GM19238 (cell line): ENCODE measurements around the gene LRP8.
"Not testable (repeated sequence)": the region's sequence is repeated elsewhere in the genome, so short reads cannot be mapped to it uniquely, and the experiment has no call there.

Experiments used
- DNase-seq: peaks from one replicate; pipeline ENCODE4 v3.0.0; 2011; ENCODE audit warnings: low spot score; ENCODE audit not compliant: insufficient read length

The LRP8 gene

GRCh38 chr1:53219711-53220110 lies 108.2 kb downstream of the LRP8 start:
- no peak for DNase-seq

- DNase-seq = no peak
These were observed 109.7 kb downstream of the LRP8 start for GRCh38 chr1:53218201-53218600.

DNA sequence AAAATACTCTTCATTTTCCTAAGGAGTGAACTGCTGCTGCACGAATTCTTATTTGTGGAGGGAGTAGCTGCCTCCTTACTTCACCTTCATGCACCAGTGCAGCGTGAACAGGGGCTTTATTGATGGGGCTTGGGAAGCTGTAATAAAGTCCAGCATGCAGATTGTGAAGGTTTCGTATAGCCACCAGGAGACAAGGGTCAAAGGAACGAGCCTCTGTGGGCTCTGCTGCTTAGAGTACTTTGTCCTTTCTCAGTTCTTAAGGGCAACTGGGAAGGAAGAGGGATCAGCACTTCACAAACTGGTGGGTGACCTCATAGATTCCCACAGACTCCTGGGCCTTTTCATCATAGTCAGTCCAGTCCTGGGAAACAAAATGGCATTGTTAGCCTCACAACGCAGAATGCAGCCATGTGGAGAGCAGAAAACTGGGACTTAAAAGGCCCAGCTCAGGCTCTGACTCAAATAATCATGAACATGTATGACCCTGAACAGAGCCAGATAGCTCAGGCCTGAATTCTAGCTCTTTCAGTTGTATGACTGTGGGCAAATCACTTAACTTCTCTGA lies 113.4 kb downstream of the LRP8 start:
- no peak for DNase-seq

DNA sequence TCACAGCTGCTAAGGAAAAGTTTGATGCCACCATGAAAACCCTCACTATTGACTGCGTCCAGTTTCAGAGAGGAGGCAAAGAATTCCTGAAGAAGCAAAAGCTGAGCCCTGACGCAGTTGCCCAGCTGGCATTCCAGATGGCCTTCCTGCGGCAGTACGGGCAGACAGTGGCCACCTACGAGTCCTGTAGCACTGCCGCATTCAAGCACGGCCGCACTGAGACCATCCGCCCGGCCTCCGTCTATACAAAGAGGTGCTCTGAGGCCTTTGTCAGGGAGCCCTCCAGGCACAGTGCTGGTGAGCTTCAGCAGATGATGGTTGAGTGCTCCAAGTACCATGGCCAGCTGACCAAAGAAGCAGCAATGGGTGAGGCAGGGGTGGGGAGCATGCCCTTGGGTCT lies 116.9 kb downstream of the LRP8 start:
- DNase-seq = no peak

DNA sequence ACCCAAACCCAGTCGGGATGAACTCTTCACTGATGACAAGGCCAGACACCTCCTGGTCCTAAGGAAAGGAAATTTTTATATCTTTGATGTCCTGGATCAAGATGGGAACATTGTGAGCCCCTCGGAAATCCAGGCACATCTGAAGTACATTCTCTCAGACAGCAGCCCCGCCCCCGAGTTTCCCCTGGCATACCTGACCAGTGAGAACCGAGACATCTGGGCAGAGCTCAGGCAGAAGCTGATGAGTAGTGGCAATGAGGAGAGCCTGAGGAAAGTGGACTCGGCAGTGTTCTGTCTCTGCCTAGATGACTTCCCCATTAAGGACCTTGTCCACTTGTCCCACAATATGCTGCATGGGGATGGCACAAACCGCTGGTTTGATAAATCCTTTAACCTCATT lies 117.5 kb downstream of the LRP8 start:
- no peak for DNase-seq

DNA sequence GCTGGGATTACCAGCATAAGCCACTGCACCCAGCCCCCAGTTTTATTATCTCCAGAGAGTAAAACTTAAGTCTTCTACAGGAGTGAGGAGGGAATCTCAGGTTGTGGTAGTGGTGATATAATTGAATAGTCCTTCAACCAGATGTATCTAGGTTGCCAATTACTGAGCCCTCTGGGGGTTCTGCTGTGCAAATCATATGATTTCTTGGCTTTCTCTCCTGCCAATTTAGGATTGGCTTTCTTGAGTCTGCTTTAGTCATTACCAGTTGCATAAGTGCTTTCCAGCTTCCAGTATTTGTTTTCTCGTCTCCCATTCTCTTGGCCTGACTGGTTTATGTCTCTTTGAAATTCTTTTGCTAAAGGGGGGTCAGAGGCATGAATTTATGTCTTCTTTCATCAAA lies 120.1 kb downstream of the LRP8 start:
- no peak for DNase-seq

DNA sequence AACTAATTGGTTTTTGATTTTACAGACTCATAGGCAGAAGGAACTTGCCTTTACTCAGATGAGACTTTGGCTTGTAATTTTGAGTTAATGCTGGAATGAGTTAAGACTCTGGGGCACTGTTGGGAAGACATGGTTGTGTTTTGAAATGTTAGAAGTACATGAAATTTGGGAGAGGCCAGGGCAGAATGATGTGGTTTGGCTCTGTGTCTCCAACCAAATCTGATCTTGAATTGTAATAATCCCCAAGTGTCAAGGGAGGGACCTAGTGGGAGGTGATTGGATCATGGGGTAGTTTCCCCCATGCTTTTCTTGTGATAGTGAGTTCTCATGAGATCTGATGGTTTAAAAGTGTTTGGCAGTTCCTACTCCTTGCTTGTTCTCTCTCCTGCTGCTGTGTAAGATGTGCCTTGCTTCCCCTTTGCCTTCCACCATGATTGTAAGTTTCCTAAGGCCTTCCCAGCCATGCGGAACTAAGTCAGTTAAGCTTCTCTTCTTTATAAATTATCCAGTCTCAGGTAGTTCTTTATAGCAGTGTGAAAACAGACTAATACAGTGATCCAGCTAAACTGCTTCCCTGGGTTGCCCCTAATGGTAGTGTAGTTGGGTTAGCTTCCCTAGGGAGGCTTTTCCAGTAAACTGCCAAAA lies 121.0 kb downstream of the LRP8 start:
- DNase-seq = no peak

DNA sequence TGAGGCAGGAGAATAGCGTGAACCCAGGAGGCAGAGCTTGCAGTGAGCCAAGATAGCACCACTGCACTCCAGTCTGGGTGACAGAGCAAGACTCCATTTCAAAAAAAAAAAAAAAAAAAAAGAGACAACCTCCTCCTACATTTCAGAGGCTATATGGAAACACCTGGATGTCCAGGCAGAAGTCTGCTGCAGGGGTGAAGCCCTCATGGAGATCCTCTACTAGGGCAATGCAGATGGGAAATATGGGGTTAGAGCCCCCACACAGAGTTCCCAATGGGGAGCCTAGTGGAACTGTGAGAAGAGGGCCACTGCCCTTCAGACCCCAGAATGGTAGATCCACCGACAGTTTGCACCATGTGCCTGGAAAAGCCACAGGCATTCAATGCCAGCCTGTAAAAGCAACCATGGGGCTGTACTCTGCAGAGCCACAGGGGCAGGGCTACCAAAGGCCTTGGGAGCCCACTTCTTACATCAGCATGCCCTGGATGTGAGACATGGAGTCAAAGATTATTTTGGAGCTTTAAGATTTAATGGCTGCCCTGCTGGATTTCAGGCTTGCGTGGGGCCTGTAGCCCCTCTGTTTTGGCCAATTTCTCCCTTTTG lies 121.7 kb downstream of the LRP8 start:
- not testable (repeated sequence) for DNase-seq

- not testable (repeated sequence) for DNase-seq
These were observed 122.4 kb downstream of the LRP8 start for GRCh38 chr1:53205496-53205895.

DNA sequence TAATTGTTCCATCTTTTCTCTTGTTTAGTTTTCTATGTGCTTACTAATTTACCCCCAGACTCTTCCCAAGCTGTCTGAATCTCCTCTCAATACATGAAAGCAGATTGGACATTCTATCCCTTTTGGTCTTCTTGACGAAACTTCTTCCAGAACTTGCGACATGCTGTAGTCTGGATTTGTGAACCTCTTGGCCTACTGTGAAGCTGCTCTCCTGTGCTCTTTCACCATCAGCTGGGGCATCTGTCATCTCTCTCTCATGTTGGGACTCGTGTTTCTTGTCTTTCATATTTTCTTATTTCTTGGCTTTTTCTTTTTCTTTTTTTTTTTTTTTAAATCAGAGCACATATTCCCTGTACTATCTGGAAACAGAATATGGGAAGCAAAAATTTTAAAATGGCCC lies 124.4 kb downstream of the LRP8 start:
- DNase-seq = no peak

DNA sequence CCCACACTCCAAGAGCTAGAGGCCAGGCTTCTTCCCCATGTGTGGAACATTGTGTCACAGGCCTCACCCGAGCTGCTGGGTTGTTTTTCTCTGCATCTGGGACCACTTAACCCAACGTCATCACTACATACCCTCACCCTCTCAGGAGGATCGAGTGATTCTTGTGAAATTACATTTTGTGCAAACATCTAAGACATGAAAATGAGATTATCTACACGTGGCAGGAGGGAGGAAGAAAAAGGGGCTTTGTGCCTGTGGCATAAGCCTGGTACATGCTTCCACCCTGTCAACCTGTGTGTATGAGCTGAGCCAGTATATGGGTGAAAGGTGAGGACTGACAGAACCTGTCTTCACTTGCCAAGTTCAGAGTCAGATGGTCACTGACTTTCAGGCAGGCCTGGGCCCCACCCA lies 129.6 kb downstream of the LRP8 start:
- no peak for DNase-seq

- no peak for DNase-seq
These were observed 130.3 kb downstream of the LRP8 start for GRCh38 chr1:53197291-53198200.

GRCh38 chr1:53196485-53197290 lies 131.2 kb downstream of the LRP8 start, which contains the start of gene CPT2:
Gene CPT2 (plus strand): TSS chr1:53196824. CDS start chr1:53196944, 120 bp downstream.
- peak; percentile 99 for DNase-seq

DNA sequence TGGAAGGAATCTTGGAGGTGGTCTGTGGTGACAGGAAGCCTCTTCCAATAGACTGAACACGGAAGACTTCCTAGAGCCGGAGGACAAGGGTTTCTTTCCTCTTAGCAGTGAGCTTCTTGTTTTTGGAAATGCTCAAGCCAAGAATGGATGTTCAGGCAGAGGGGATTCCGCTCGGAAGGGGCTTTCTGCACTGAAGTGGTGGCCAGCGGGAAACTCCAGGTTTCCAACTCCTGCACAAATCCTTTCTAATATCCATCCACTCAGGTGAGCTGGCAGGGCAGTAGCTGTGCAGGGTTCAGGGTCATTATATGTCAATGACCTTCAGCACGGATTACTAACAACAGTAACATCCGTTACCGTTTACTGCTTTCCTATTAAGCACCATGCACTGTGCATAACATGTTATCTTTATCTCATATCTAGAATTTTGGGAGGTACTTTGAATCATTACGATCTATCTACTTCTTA lies 131.8 kb downstream of the LRP8 start:
- no peak for DNase-seq

DNA sequence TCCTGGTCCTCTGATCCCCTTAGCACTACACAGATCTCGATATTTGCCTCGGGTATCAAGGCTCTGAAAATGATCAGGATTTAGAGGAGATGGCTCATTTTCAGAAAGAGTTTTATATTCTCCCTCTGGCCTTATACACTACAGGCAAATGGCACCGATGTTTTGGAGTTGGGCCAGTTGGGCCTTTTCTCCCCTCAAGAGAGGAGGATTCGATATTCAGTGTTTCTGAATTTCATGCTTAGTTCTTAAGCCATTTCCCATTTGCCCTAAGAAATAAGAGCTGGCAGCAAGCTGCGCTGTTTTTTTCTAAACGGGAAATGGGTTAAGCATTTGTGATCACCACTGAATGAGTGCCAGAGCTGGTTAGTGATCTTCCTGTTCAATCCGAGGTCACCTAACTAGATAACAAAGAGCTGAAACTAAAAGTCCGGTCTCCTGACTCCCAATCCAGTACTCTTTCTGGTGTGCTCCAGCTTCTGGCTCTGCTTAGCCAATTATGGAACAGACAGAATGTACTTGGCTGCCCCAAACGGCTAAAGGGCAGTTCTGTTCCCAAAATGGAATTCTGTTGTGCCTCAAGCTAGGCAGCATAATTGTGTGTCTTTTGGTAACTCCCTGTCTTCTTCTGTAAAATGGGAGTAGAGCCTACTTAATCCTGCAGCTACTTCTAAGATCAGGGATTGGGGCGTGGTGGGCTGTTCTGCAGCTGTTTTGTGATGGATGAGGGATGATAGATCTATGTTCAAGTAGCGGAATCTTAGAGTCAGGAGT lies 132.4 kb downstream of the LRP8 start:
- no peak for DNase-seq
